EL (cell line): ENCODE data around the gene AGBL4.
A peak's percentile ranks its signal among the peaks of the same experiment; 100 is the strongest.

ENCODE experiments used
- DNase-seq: peaks from one replicate; pipeline ENCODE4 v3.0.0-alpha.2; 2016

Gene AGBL4

DNA sequence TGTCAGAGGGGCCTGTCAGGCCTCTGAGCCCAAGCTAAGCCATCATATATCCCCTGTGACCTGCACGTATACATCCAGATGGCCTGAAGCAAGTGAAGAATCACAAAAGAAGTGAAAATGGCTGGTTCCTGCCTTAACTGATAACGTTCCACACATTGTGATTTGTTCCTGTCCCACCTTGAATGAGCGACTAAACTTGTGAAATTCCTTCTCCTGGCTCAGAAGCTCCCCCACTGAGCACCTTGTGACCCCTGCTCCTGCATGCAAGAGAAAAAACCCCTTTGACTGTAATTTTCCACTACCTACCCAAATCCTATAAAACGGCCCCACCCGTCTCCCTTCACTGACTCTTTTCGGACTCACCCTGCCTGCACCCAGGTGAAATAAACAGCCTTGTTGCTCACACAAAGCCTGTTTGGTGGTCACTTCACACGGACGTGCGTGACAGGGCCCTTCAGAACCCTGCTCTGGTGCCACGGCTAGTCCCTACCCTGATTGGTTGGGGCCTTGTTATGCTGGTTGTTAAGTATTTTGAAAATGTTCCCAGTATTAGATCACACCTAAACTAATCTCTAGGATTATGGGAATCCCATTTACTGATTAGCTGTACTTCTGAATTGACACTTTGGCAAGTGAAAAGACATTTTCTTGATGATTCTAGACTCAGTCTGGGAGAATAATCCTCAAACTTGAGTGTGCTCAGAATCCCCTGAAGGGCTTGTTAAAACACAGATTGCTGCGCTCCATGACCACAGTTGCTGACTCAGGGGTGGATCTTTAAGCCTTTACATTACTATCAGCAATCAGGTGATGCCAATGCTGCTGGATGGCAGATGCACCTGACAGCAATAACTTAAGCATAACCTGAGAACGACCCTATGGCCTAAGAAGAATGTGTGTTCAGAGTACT lies 1523.0 kb downstream of the AGBL4 start:
- no peak for DNase-seq

DNA sequence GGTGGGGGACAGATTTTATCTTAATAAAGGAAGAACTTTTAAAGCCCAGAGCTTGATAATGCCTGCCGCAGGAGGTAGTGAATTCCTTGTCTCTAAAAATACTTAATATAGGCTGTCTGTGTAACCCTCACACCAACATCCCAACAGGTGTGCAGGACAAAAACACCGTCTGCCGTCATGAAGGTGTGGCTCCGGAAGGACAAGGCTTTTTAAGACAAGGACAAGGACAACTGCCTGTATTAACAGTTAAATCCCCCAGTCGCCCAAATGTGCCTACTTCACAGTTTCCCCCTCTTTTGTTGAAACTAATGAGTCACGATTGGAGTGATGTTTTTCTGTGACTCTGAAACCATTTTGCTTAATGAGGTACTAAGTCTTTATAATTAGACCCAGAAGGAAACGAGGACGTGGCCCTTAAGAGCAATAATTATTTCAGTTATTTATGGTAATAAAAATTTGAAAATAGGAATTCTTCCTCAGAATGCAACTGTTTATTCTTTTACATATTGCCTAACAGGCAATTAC lies 1524.5 kb downstream of the AGBL4 start:
- DNase-seq: no peak

DNA sequence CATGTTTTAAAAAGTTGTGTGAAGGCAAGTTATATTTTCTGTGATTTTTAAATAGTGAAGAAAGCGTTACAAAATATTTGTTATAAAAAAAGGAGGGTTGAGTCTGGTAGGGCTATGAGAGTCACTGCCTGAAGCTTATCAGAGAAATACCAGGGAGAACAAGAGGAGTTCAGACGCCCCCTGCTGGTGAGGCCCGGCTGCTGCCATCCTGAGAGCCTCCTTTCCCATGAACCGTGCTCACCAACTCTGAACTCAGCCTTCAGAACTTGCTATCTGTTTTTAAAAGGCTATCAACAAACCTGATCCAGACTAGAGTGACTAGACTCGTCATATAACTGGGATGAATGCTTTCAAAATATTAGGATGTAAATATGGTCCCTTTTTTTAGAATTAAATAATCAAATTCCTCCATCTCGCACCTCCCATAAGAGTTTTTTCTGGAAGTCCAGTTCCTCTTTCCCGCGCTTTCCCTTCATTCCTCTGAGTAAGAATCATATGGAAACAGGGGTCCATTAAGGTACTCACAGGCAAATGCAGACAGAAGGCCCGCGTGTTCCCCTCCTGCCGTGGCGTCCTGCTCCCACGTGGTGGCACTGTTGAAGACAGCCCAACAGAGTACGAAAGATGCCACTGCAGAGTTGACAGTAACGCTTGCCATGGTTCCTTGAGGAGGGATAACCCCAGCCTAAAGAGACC lies 1525.5 kb downstream of the AGBL4 start:
- peak; percentile 59 for DNase-seq

DNA sequence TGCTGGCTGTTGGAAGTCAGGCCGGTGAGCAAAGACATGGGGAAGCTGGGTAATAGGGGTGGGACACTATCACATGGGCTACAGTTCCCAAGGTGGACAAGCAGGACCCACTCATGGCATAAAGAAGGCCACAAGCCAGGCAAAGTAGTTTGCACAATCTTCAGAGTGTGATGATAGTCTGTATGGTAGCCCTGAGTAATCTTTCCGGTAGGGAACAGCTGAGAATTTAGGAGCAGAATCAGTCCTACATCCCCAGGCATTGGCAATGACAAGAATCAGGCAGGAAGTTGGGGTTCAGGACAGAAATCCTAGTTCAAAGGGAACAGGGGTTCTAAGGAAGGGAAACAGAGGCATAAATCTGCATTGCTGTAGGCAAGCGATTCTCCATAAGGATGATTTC lies 1527.8 kb downstream of the AGBL4 start:
- no peak for DNase-seq

DNA sequence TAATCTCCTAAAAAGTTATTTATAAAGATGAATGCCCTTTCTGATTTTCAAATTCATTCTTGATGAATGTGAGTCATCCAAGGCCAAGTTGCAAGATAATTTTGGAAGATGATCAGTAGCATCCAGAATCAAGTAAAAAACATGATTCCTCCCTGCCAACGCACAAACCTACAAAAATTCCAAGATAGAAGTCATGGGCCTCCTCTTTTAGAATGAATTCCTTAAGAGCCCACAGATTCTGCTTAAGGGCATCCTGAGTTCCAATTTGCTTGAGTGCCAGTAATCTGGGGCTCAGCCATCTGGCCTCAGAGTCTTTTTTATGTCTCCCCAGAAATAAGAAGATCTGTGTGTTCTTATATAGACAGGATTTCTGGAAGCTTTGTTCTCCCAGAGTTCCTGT lies 1528.6 kb downstream of the AGBL4 start:
- peak; percentile 60 for DNase-seq

DNA sequence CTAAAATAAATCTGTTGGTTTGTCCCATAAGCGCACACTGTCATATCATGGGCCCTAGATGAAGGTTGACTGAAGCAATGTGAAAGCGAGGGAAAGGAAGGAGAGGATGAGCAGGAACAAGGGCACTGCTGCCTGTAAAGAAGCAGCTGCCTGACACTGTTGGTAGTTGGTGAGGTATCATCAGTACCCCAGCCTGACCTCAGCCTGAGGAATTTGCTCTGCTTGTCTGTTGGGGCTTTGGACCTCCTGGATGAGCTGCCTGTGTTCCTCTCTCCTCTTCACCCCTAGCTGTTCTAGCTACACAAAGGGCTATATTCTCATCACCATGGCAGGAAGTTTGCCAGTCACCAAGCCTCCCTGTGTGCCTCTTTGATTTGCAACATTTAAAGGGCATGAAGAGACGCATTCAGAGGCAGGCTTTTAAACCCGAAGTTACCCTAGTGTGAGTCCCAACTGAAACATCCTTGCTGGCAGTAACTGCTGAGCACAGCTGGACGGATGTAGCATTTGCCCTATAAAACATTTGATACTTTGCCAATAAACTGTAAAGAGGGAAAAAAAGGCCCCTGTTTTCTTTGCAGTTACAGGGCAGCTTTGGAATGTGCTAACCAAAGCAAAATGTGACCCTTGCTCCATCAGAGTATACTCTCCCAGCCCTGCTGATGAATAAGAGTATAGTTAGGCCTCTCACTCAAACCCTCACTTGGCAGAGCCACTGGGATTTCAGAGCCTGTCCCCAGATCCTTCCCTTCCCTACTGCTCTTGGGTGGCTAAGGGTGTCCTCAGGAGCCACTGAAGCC lies 1529.6 kb downstream of the AGBL4 start:
- peak; percentile 87 for DNase-seq

DNA sequence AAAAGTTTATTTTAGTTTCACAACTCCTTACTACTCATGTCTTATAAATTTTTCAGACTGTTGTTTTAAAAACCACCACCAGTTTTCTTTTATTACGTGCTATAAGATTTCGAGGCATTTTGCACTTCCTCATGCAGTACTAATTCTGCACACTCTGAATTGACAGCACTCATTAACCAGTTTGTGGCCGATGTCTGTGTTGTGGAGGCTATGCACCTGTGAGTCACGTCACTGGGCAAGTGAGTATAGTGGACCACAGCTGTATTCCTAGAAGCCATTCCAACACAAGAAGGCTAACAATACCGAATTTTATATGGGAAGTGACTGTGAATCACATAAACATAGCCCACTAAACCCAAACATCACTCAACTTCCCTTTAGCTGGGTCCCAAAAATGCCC lies 1530.7 kb downstream of the AGBL4 start:
- DNase-seq: no peak

DNA sequence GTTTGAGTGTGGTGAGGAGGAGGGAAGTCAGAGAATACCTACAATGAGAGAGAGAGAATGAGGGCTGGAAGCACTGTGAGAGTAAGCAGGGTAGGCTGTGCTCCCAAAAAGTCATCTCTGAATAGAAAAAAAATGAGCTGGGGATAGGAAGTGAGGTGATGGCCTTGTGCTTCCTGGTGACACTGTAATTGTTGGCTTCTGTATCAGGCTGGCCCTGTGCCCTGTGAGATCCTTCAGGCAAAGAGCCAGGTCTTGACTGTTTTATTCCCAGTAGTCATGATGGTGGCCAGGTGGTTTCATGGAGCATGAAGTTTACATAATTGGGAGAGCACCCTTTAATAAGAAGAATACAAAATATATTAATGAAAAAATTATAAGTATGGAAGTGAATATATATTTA lies 1531.4 kb downstream of the AGBL4 start:
- DNase-seq: no peak

DNA sequence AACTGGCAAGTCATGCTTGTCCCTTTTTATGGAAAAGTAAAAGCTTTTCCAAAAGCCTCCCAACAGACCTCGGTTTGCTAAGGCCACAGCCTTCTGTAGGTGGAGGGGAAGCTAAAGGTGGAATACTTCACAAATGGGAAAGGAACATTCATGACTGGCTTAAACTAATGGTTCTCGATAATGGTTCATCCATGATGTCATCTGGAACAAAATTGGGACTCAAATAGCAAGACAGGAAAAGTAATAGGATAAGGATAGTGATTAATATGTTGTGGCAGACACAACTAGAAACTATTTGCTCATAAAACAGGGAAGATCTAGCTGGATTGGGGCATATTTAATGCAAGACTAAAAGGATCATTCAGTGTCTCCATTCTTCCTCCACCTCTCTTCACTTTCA lies 1535.0 kb downstream of the AGBL4 start:
- no peak for DNase-seq
